ENCODE measurements around the gene APBA2. TPM values are rescaled to one million over a fixed set of nuclear protein-coding genes. Genes with fewer than 3 reads are reported as not detected.

Gene APBA2
- total and polyA plus RNA-seq, 10 of the 15 experiments (the other 5 are each of a cell fraction or from before 2014, with no cell fraction given): 0.06 to 0.26 (median 0.07) TPM; not detected in 7

DNA sequence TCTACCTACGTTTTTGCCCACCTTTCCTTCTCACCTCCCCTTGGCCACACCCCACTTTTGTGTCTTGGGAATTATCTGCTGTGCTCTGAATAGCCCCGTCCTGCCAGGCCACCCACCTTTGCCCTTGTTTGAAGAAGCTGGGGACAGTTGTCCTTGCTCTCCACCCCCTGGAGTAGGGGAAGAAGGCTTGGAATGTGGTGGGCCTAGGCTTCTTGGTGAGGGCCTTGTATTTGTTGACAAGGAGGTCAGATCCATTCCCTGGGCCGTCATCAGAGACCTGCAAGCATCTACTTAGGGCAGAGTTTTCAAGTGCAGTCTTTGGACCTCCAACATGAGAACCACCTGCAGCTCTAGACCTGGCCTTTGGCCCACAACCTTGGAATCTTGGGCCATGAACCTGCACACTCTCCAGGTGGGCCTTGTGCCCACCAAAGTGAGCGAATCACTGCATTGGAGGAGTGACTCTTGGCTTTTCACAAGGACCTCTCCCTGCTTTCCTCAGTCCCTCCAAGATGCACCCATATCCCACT is 160.6 kb downstream of the APBA2 start:
- no peaks in the 10 kb centered on the region for H3K79me2 ChIP-seq (ENCODE audit: control insufficient read depth, insufficient read depth, low read length)
- no TSS peak for BruUV-seq (replicated peaks)
- in situ Hi-C loops (cut with MboI) (no loop called here), intact Hi-C loops (cut with micrococcal nuclease; ENCODE audit: unreplicated experiment) (no loop called here)
- H3K4me1 ChIP-seq (ENCODE audit: control insufficient read depth, insufficient read depth, low read length): no peaks in the 10 kb centered on the region
- H3K36me3 ChIP-seq (ENCODE audit: control insufficient read depth in 2 of 2, insufficient read depth in 2 of 2, low read length in 1 of 2): no peaks in the 10 kb centered on the region
- ChIA-PET RAD21 (ENCODE audit: unreplicated experiment) (no interaction called here), SMC1A (ENCODE audit: uncharacterized antibody, unreplicated experiment) (no interaction called here), POLR2A (no interaction called here), CTCF (no interaction called here)
- ATAC-seq: no peak
- H3K4me3 ChIP-seq: no peak overlapping the region
- no peak overlapping the region for H3K9ac ChIP-seq (ENCODE audit: control insufficient read depth, insufficient read depth, low read length)
- DNase-seq (ENCODE audit: low read depth, low spot score): no peak
- H2AFZ ChIP-seq (ENCODE audit: control insufficient read depth, low read depth, low read length): no peak overlapping the region
- H3K27me3 ChIP-seq (replicated peaks in 1 of 2; ENCODE audit: control insufficient read depth in 2 of 2, insufficient read depth in 2 of 2, low read length in 1 of 2): no peaks in the 10 kb centered on the region
- no peaks in the 10 kb centered on the region for H3K9me3 ChIP-seq (replicated peaks; ENCODE audit: control insufficient read depth, insufficient read depth, low read length)
- no peak for FAIRE-seq
- 0% methylated on average over 4 of the region's 4 CpGs for WGBS (ENCODE audit: insufficient coverage, insufficient replicate concordance, low lambda C conversion rate, missing lambda C conversion rate)
- no peak overlapping the region for H3K27ac ChIP-seq (ENCODE audit: control insufficient read depth, insufficient read depth)
- no peaks in the 10 kb centered on the region for H4K20me1 ChIP-seq (ENCODE audit: control insufficient read depth, insufficient read depth)
- no peak for TF ChIP-seq RELA (IDR thresholded peaks at IDR 0.05; ENCODE audit: borderline replicate concordance, partially characterized antibody)
- no peak for TF ChIP-seq TBL1XR1 (IDR thresholded peaks at IDR 0.05; ENCODE audit: low read depth, low read length)
- TF ChIP-seq, protein P1, sequence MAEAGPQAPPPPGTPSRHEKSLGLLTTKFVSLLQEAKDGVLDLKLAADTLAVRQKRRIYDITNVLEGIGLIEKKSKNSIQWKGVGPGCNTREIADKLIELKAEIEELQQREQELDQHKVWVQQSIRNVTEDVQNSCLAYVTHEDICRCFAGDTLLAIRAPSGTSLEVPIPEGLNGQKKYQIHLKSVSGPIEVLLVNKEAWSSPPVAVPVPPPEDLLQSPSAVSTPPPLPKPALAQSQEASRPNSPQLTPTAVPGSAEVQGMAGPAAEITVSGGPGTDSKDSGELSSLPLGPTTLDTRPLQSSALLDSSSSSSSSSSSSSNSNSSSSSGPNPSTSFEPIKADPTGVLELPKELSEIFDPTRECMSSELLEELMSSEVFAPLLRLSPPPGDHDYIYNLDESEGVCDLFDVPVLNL (IDR thresholded peaks at IDR 0.05; ENCODE audit: low read depth, low read length): no peak
- TF ChIP-seq, protein P2, sequence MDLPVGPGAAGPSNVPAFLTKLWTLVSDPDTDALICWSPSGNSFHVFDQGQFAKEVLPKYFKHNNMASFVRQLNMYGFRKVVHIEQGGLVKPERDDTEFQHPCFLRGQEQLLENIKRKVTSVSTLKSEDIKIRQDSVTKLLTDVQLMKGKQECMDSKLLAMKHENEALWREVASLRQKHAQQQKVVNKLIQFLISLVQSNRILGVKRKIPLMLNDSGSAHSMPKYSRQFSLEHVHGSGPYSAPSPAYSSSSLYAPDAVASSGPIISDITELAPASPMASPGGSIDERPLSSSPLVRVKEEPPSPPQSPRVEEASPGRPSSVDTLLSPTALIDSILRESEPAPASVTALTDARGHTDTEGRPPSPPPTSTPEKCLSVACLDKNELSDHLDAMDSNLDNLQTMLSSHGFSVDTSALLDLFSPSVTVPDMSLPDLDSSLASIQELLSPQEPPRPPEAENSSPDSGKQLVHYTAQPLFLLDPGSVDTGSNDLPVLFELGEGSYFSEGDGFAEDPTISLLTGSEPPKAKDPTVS (IDR thresholded peaks at IDR 0.05; ENCODE audit: low read depth, low read length): no peak
- no peak for TF ChIP-seq STAT3 (IDR thresholded peaks at IDR 0.05; ENCODE audit: low read depth, low read length)
- TF ChIP-seq TARDBP (IDR thresholded peaks at IDR 0.05; ENCODE audit: borderline replicate concordance): no peak
- no peak for TF ChIP-seq SREBF1 (IDR thresholded peaks at IDR 0.05; ENCODE audit: low read length)
- no peak for TF ChIP-seq POLR2AphosphoS5 (IDR thresholded peaks at IDR 0.05; ENCODE audit: low read length)
- TF ChIP-seq SUPT20H (IDR thresholded peaks at IDR 0.05; ENCODE audit: borderline replicate concordance, control insufficient read depth, low read depth, low read length): no peak
- TF ChIP-seq BCL11A (IDR thresholded peaks at IDR 0.05; ENCODE audit: low read depth, low read length): no peak
- no peak for TF ChIP-seq EP300 (IDR thresholded peaks at IDR 0.05; ENCODE audit: borderline replicate concordance in 1 of 2, control insufficient read depth in 1 of 2, low read depth in 2 of 2, low read length in 2 of 2)
- no peak for TF ChIP-seq TCF12 (IDR thresholded peaks at IDR 0.05; ENCODE audit: low read depth, low read length)
- no peak for TF ChIP-seq GABPA (IDR thresholded peaks at IDR 0.05; ENCODE audit: low read depth)
- TF ChIP-seq HDAC6 (IDR thresholded peaks at IDR 0.05; ENCODE audit: unreplicated experiment): no peak
- no peak for TF ChIP-seq KAT2A (conservative IDR thresholded peaks at IDR 0.05; ENCODE audit: control insufficient read depth, low read depth, low read length)
- TF ChIP-seq SIN3A (IDR thresholded peaks at IDR 0.05; ENCODE audit: low read depth, low read length): no peak
- no peak overlapping the region for H3K4me2 ChIP-seq (ENCODE audit: control insufficient read depth, insufficient read depth)
